A549 treated with RU486 at 1 μM for 4 hours (cell line): ENCODE data around the gene COX6B2. TPM values are rescaled to one million over a fixed set of nuclear protein-coding genes. Genes with fewer than 3 reads are reported as not detected.

Source experiments
- total RNA-seq: library from RNA; stranded (reverse); fragments of 200-300 nt; extraction: Qiagen RNA extraction; gene quantifications from 5 replicates; pipeline ENCODE4 v1.2.3, GENCODE V29; 2022; ENCODE audit warnings: low read depth

The COX6B2 gene, protein sequence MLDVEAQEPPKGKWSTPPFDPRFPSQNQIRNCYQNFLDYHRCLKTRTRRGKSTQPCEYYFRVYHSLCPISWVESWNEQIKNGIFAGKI
- 0.50 to 4.3 TPM (median 1.4 TPM) in 5 replicates for total RNA-seq

DNA sequence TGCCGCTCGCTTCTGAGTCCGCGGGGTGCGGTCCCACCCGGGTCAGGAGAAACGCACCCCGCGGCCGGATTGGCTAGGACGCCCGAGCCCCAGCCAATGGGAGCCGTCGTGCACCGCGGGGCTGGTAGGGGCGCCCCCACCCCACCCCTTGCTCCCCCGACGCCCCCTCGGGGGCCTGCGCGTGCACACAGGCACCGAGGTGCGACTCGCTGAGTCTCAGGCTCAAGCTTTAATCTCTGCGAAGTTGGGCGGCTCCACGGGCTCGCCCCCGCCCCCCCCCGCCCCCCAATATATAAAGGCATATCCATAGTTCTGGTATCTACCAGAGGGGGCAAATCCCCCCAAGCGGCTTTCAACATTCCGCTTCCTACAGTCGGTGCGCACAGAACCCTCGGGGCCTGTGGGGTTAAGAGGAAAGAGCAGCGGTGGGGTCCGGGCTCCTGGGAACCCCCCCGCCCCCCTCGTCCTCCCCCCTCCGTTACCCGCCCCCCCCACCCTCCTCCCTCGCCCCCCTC lies at the start of gene COX6B2:
COX6B2 (minus strand) TSS at position 22 of the 515 bp plus-strand sequence. CDS start 198 bp downstream, outside the sequence.

DNA sequence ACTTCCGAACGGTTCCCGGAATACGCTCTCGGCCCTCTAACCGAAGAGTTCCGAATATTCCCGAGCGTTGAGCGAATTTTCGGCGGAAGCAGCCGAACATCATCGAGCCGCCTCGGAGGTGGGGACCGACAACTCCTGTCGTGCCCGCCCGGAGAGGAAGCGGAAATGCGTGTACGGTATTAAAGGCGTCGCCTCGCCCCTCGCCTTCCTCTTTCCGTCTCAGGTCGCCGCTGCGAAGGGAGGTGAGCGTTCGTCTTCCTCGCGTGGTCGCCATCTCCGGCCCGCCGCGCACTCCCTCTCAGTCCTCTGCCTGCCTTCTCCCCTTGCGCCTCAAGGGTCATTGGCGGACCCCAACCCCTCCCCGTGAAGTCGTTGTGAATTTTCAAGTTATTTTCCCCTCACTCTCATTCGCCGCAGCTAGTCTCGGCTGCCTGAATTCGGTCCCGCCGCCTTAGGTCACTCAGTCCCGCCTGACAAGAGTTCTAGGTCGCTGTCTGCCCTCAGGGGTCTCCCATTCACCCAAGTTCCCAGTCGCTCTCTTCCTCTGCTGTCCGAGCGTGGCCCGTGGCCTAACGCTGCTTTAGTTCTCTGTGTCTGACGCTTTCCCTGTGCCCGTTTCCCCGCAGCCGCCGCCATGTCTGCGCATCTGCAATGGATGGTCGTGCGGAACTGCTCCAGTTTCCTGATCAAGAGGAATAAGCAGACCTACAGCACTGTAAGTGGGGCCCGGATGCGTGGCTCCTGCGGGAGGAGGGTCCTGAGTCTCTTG lies 31.4 kb upstream of the COX6B2 start, which contains the start of gene RPL28:
RPL28 (plus strand) TSS at position 209 of the 769 bp plus-strand sequence; CDS start at position 635, 426 bp downstream.

GRCh38 chr19:55384131-55384919 lies 29.8 kb upstream of the COX6B2 start, which contains the start of gene TMEM238:
Gene TMEM238 (minus strand): TSS chr19:55384292. CDS start chr19:55384259, 33 bp downstream.

GRCh38 chr19:55376241-55376933 lies 21.9 kb upstream of the COX6B2 start, which contains the start of gene TMEM190:
Gene TMEM190 (plus strand): TSS chr19:55376826. CDS start chr19:55376854, 28 bp downstream.

DNA sequence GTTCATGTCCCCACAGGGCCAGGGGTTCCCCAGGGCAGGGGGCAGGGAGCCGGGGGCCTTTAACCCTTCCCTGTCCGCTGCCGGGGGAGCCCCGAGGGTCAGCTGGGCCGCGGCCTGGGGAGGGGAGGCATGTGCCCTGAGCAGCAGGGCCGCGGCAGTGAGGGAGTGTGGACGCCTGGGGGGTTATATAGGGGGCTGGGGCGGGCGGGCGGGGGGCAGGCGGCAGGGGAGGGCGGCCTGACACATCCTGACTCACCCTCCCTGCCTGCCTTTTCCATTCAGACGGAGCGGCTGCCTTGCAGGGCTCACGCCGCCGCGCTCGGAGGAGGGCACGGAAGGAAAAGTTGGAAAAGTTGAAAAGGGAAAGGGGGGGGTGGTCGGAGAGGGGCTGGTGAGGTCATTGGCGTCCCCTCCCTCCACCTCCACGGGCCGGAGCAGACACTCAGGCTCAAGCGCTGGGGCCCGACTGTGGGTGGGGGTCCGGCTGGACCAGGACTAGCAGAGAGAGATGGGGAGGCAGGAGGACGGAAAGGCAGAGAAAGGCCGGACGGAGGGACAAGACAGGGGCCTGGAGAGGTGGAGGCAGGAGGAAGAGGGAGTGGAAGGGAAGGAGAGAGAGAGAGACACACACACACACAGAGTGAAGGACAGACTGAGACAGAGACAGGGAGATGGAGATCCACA lies 15.9 kb upstream of the COX6B2 start, which contains the start of gene IL11:
IL11 (minus strand) TSS at position 159 of the 684 bp plus-strand sequence; CDS start at position 6, 153 bp downstream.

DNA sequence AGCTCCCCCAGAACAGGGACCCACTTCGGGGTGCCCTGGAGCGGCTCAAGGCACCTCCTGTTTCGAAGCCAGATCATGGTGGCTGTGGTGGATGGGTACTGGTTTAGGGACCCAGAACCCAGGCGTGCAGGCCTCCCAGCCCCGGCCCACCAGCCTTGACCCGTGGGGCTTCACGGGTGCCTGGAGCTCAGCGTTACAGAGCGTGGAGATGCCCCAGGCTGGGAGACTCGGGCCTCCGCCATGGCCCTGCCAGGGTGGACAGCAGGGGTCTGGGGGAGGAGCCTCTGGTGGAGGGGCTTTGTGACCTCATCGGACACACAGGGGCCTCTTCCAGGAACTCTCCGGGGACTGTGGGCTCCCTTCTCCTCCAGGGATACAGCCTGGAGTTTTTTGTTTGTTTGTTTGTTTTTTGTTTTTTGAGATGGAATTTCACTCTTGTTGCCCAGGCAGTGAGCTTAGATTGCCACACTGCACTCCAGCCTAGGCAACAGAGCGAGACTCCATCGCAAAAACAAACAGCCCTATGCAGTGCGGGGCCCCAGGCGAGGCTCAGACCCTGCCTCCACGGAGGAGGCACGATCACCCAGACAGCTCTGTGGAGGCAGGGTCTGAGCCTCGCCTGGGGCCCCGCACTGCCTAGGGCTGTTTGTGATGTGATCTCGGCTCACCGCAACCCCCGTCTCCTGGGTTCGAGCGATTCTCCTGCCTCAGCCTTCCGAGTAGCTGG lies 8.6 kb upstream of the COX6B2 start, which contains the start of gene GARIN5B:
GARIN5B (minus strand) TSS at position 271 of the 727 bp plus-strand sequence; CDS start at position 77, 194 bp downstream.

DNA sequence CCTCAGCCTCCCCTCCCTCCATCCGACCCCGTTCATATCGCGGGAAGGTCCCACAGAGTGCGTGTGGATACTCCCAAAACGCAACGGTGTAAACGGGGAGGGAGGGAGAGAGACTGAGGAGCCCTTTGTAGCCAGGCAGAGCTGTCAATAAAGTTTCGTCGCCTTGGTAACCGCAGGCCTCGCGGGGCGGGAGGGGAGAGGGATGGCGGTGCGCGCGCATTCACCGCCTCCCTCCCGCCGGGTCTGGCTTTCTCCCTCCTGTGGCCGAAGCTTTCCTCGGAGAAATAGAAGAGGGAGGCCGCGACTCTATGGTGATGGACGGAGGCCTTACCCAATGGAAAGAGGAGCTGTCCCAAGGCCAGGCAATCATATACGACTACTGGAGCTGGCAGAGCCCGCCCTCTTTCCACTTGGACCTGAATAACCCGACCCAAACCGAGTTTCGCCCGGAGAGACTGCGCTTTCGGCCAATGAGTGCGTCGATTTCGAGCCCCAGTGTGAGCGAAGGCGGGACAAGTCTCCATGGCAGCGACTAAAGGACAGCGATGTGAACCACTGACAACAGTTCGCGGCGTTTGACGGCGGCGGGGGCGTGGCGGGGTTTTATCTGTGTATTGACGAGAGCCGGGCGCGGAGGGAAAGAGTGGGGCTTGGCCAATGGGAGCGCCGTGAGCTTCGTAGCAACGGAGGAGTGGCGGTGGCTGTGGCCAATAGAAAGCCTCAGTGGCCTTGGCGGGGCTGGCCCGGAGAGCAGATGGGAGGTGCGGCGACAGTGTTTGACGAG lies 15.2 kb downstream of the COX6B2 start, which contains the start of gene KMT5C:
KMT5C (plus strand) TSS at position 772 of the 784 bp plus-strand sequence. CDS start 2,061 bp downstream, outside the sequence.

GRCh38 chr19:55325172-55325571 lies 29.3 kb downstream of the COX6B2 start, which contains the start of gene TMEM150B:
Gene TMEM150B (minus strand): TSS chr19:55325341. CDS start chr19:55321036, 4,305 bp downstream.

Other genes with a start within 250 kb of the COX6B2 start
- gene PPP1R12C, start 237.1 kb downstream of the COX6B2 start, total RNA-seq, result 58.4 to 86.7 TPM (median 84.2 TPM) in 5 replicates
- 116 to 151 TPM (median 125 TPM) in 5 replicates for gene TNNT1, start 205.5 kb downstream of the COX6B2 start, total RNA-seq
- gene TNNI3, start 197.0 kb downstream of the COX6B2 start, total RNA-seq, result 6.5 to 8.7 TPM (median 7.6 TPM) in 5 replicates
- gene DNAAF3, start 188.1 kb downstream of the COX6B2 start, total RNA-seq, result 5.2 to 8.6 TPM (median 7.0 TPM) in 5 replicates
- 3.3 to 7.7 TPM (median 4.1 TPM) in 5 replicates for gene SYT5, start 174.4 kb downstream of the COX6B2 start, total RNA-seq
- gene PTPRH, start 145.2 kb downstream of the COX6B2 start, total RNA-seq, result 3.7 to 5.2 TPM (median 4.3 TPM) in 5 replicates
- gene TMEM86B, start 126.0 kb downstream of the COX6B2 start, total RNA-seq, result 3.3 to 5.6 TPM (median 5.2 TPM) in 5 replicates
- 90.1 to 134 TPM (median 119 TPM) in 5 replicates for gene PPP6R1, start 95.7 kb downstream of the COX6B2 start, total RNA-seq
- gene HSPBP1, start 74.6 kb downstream of the COX6B2 start, total RNA-seq, result 119 to 147 TPM (median 136 TPM) in 5 replicates
- 2.8 to 5.2 TPM (median 3.7 TPM) in 5 replicates for gene BRSK1, start 70.7 kb downstream of the COX6B2 start, total RNA-seq
- gene TMEM150B, start 29.4 kb downstream of the COX6B2 start, total RNA-seq, result 0.13 TPM in 1 of 5 replicates, not detected in the others
- gene KMT5C, start 14.8 kb downstream of the COX6B2 start, total RNA-seq, result 5.2 to 10.5 TPM (median 8.2 TPM) in 5 replicates
- 0.06 to 0.19 TPM (median 0.14 TPM) in 4 of 5 replicates, not detected in the other for gene GARIN5B, start 8.5 kb upstream of the COX6B2 start, total RNA-seq
- gene IL11, start 15.7 kb upstream of the COX6B2 start, total RNA-seq, result 37.5 to 64.5 TPM (median 50.0 TPM) in 5 replicates
- gene TMEM190, start 22.1 kb upstream of the COX6B2 start, total RNA-seq, result 0.85 to 2.5 TPM (median 1.5 TPM) in 5 replicates
- 3.2 to 11.8 TPM (median 11.4 TPM) in 5 replicates for gene TMEM238, start 29.6 kb upstream of the COX6B2 start, total RNA-seq
- gene RPL28, start 31.2 kb upstream of the COX6B2 start, total RNA-seq, result 2,587 to 3,378 TPM (median 2,939 TPM) in 5 replicates
- gene UBE2S, start 53.1 kb upstream of the COX6B2 start, total RNA-seq, result 361 to 580 TPM (median 509 TPM) in 5 replicates
- gene SHISA7, start 88.6 kb upstream of the COX6B2 start, total RNA-seq, result 0.02 TPM in 1 of 5 replicates, not detected in the others
- 54.3 to 66.1 TPM (median 59.7 TPM) in 5 replicates for gene ISOC2, start 106.9 kb upstream of the COX6B2 start, total RNA-seq
- not detected in 5 replicates for gene C19orf85, start 110.0 kb upstream of the COX6B2 start, total RNA-seq
- 4.1 to 8.9 TPM (median 8.1 TPM) in 5 replicates for gene ZNF628, start 121.9 kb upstream of the COX6B2 start, total RNA-seq
- gene NAT14, start 130.5 kb upstream of the COX6B2 start, total RNA-seq, result 35.9 to 69.5 TPM (median 57.9 TPM) in 5 replicates
- gene SSC5D, start 133.7 kb upstream of the COX6B2 start, total RNA-seq, result 0.54 to 1.2 TPM (median 0.95 TPM) in 5 replicates
- 1.4 to 2.7 TPM (median 2.3 TPM) in 5 replicates for gene SBK2, start 182.4 kb upstream of the COX6B2 start, total RNA-seq
- gene SBK3, start 190.8 kb upstream of the COX6B2 start, total RNA-seq, result 1.4 to 2.0 TPM (median 1.7 TPM) in 5 replicates
- 17.5 to 33.5 TPM (median 31.6 TPM) in 5 replicates for gene ZNF579, start 226.1 kb upstream of the COX6B2 start, total RNA-seq
- gene FIZ1, start 244.8 kb upstream of the COX6B2 start, total RNA-seq, result 22.4 to 26.6 TPM (median 25.4 TPM) in 5 replicates
- gene ZNF524, start 245.6 kb upstream of the COX6B2 start, total RNA-seq, result 12.9 to 20.5 TPM (median 17.4 TPM) in 5 replicates